ENCODE measurements around the gene DDX23. TPM values are rescaled to one million over a fixed set of nuclear protein-coding genes. Genes with fewer than 3 reads are reported as not detected.

The DDX23 gene
- total RNA-seq, 1 experiment from 2014 or later = 151 TPM

- no peak overlapping the region for H3K4me3 ChIP-seq (ENCODE audit: low read depth, low read length)
- no peaks in the 10 kb centered on the region for H3K9me3 Mint-ChIP-seq (ENCODE audit: unreplicated experiment)
- H3K4me1 Mint-ChIP-seq (ENCODE audit: low read depth, unreplicated experiment) = peaks cover 23% of the 10 kb centered on the region
- ChIA-PET CTCF (interaction anchor here (0.5 kb wide), 1 partner anchor 29 kb away, joined by 3 read pairs; no protein-coding TSS in a partner anchor), POLR2A (no interaction called here)
- H3K9me3 ChIP-seq = no peaks in the 10 kb centered on the region
- DNase-seq = no peak
- intact Hi-C loops (cut with micrococcal nuclease; ENCODE audit: unreplicated experiment) = no loop called here
- BruUV-seq (replicated peaks) = no TSS peak
- no peaks in the 10 kb centered on the region for H3K27me3 ChIP-seq (replicated peaks; ENCODE audit: control insufficient read depth, insufficient read depth, low read length)
- peaks cover 55% of the 10 kb centered on the region for H3K36me3 Mint-ChIP-seq (ENCODE audit: insufficient read depth, unreplicated experiment)
- H3K27ac Mint-ChIP-seq (ENCODE audit: unreplicated experiment) = no peak overlapping the region
- no peaks in the 10 kb centered on the region for H3K27me3 Mint-ChIP-seq (ENCODE audit: insufficient read depth, unreplicated experiment)
- H3K36me3 ChIP-seq (ENCODE audit: control insufficient read depth, insufficient read depth, low read length) = peaks cover 3% of the 10 kb centered on the region
- H3K4me1 ChIP-seq = peaks cover 21% of the 10 kb centered on the region
- TF ChIP-seq CTCF (IDR thresholded peaks at IDR 0.05; ENCODE audit: insufficient read depth in 1 of 2, low read depth in 1 of 2, low read length in 1 of 2, severe bottlenecking in 1 of 2, unreplicated experiment in 1 of 2) = no peak
- no peak overlapping the region for H3K4me3 Mint-ChIP-seq (ENCODE audit: unreplicated experiment)
Measured at GRCh38 chr12:48783432-48783831, 68.5 kb downstream of the DDX23 start.

- ChIA-PET CTCF (interaction anchor here (0.5 to 1.4 kb wide), 2 partner anchors 28 to 32 kb away, joined by 3 to 4 read pairs; no protein-coding TSS in a partner anchor), POLR2A (no interaction called here)
- Histone ChIP-seq H3K4me1 (peaks cover 17% of the 10 kb centered on the region), H3K36me3 (ENCODE audit: control insufficient read depth, insufficient read depth, low read length) (peaks cover 5% of the 10 kb centered on the region), H3K27me3 (replicated peaks; ENCODE audit: control insufficient read depth, insufficient read depth, low read length) (no peaks in the 10 kb centered on the region), H3K9me3 (no peaks in the 10 kb centered on the region), H3K4me3 (ENCODE audit: low read depth, low read length) (no peak overlapping the region)
- Mint-ChIP-seq H3K4me3 (ENCODE audit: unreplicated experiment) (no peak overlapping the region), H3K9me3 (ENCODE audit: unreplicated experiment) (no peaks in the 10 kb centered on the region), H3K27ac (ENCODE audit: unreplicated experiment) (no peak overlapping the region), H3K36me3 (ENCODE audit: insufficient read depth, unreplicated experiment) (peaks cover 62% of the 10 kb centered on the region), H3K4me1 (ENCODE audit: low read depth, unreplicated experiment) (peaks cover 17% of the 10 kb centered on the region), H3K27me3 (ENCODE audit: insufficient read depth, unreplicated experiment) (no peaks in the 10 kb centered on the region)
- DNase-seq = no peak
- no peak for TF ChIP-seq CTCF (IDR thresholded peaks at IDR 0.05; ENCODE audit: insufficient read depth in 1 of 2, low read depth in 1 of 2, low read length in 1 of 2, severe bottlenecking in 1 of 2, unreplicated experiment in 1 of 2)
- BruUV-seq (replicated peaks) = no TSS peak
- intact Hi-C loops (cut with micrococcal nuclease; ENCODE audit: unreplicated experiment) = no loop called here
Measured at GRCh38 chr12:48782457-48783395, 69.2 kb downstream of the DDX23 start.

GRCh38 chr12:48781750-48782456 lies 70.1 kb downstream of the DDX23 start:
- Histone ChIP-seq H3K9me3 (no peaks in the 10 kb centered on the region), H3K4me3 (ENCODE audit: low read depth, low read length) (no peak overlapping the region), H3K27me3 (replicated peaks; ENCODE audit: control insufficient read depth, insufficient read depth, low read length) (no peaks in the 10 kb centered on the region), H3K4me1 (peaks cover 9% of the 10 kb centered on the region; the same call in 1 of the 2 replicates), H3K36me3 (ENCODE audit: control insufficient read depth, insufficient read depth, low read length) (peaks cover 5% of the 10 kb centered on the region)
- no peaks in the 10 kb centered on the region for H3K27me3 Mint-ChIP-seq (ENCODE audit: insufficient read depth, unreplicated experiment)
- H3K4me3 Mint-ChIP-seq (ENCODE audit: unreplicated experiment) = no peak overlapping the region
- no peaks in the 10 kb centered on the region for H3K9me3 Mint-ChIP-seq (ENCODE audit: unreplicated experiment)
- POLR2A ChIA-PET = no interaction called here
- no peak overlapping the region for H3K27ac Mint-ChIP-seq (ENCODE audit: unreplicated experiment)
- no peak for TF ChIP-seq CTCF (IDR thresholded peaks at IDR 0.05; ENCODE audit: insufficient read depth in 1 of 2, low read depth in 1 of 2, low read length in 1 of 2, severe bottlenecking in 1 of 2, unreplicated experiment in 1 of 2)
- intact Hi-C loops (cut with micrococcal nuclease; ENCODE audit: unreplicated experiment) = no loop called here
- CTCF ChIA-PET = interaction anchor here (1.4 kb wide), 1 partner anchor 33 kb away, joined by 4 read pairs; no protein-coding TSS in a partner anchor
- peaks cover 10% of the 10 kb centered on the region for H3K4me1 Mint-ChIP-seq (ENCODE audit: low read depth, unreplicated experiment)
- DNase-seq = no peak
- peaks cover 68% of the 10 kb centered on the region for H3K36me3 Mint-ChIP-seq (ENCODE audit: insufficient read depth, unreplicated experiment)
- no TSS peak for BruUV-seq (replicated peaks)
